GM19193 (cell line): ENCODE results near the gene MAMDC2.

ENCODE experiments used
- POLR2A ChIP-seq: IDR thresholded peaks from 4 replicates; pipeline ENCODE4 v1.6.1; 2011; ENCODE audit not compliant: insufficient read depth, insufficient read length; ENCODE audit errors: extremely low read depth

Gene MAMDC2

DNA sequence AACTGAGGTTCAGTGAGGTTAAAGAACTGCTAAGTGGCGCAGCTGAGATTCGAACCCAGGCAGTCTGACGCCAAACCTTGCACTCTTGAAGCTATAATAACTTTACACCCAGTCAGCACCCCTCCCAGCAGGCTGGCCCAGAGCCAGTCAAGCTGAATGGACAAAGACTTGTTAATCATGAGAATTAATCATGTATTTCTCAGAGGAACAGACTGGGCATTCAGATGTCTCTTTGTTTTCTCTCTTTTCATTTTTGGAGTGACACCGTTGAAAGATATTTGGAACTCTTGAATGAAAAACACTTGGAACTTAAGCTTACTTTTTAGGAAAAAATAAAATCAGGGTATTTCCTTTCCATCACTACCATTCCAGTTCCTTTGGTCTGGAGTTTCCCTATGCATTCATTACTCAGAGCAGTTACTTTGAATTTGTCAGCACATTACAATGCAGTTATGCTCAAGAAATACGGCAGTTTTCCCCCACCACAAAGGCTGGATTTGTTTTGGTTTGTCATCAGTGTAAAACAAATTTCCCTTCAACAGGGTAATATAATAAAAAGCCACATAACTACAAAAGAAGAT lies 22.6 kb upstream of the MAMDC2 start:
- TF ChIP-seq POLR2A: no peak

DNA sequence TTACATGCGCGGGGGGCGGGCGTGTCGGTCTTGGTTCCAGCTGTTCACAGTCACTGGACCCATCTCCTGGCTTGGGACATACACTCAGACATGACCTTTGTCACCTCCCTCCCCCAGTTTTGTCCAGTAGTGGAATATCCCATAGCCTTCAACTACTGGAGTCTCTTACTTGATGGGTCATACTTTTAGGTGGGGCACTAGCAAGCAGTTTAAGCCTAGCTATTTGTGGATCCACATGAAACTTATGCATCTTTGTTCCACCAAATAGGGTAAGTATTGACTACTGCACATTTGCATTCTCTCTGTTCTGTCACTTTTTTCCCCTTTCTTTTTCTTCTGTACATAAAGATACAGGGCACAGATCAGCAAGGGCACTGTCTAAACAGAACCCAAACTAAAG lies 15.4 kb upstream of the MAMDC2 start:
- no peak for TF ChIP-seq POLR2A

DNA sequence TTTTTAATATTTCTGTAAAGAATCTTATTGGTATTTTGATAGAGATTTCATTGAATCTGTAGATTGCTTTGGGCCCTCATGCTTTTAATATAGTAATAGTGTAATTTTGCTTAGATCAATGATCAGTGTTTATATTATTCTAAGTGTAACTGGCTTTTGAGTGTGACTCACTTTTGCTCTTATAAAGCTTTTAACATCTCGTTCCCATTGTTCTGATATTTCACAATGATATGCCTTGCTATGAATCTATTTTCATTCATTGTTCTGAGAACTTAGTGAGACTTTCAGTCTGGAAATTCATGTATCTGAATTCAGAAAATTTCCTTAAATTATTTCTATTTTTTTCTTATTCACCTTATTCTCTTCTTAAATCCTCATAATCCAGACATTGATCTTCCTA lies 13.5 kb upstream of the MAMDC2 start:
- no peak for TF ChIP-seq POLR2A

DNA sequence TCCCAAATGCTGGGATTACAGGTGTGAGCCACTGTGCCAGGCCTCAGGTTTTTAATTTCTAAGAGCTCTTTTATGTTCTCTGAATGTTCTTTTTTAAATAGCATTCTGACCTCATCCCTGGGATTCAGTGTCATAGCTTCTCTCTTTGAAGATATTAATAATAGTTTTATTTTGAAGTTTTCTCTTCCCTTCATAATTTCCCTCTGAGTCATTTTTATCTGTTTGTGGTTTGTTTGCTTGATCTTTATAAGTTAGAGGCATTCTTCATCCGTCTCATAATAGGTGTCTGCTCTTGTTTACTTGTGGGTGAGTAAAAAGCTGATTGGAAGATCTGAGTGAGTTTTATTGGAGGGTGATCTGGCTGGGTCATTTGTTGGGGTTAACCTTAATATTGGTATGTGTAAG lies 12.5 kb upstream of the MAMDC2 start:
- TF ChIP-seq POLR2A: no peak

DNA sequence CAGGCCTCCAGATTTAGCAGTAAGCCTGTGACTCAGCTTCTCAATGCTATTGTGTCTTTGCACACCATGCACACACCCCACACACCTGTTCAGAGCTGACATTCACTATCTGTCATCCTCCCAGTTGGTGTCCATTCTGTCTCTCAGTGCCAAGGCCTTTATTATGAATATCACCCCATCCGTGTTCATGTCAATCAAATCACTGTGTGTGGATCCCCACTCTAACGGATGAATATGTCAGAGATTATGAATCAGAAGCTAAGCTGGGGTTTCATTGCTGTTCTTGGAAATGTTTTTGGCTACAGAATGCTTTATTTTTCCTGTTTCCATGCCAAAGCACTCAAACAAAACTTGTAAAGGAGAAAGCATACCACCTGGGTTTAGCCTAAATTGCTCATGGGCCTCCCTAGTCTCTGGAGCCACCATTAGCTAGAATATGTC lies 9.4 kb upstream of the MAMDC2 start:
- no peak for TF ChIP-seq POLR2A

DNA sequence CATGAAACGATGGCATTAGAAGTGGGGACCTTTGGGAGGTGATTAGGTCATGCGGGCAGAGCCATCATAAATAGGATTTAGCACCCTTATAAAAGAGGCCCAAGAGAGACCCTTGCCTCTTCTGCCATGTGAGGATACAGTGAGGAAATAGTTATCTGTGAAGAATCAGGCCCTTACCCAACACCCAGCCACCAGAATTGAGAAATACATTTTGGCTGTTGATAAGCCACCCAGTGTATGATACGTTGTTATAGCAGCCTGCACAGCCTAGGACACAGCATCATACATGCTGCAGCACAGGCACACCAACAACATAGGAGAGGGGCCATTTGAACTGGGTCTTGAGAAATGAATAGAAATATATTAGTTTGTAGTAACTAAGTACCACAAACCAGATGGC lies 8.0 kb upstream of the MAMDC2 start:
- TF ChIP-seq POLR2A: no peak

DNA sequence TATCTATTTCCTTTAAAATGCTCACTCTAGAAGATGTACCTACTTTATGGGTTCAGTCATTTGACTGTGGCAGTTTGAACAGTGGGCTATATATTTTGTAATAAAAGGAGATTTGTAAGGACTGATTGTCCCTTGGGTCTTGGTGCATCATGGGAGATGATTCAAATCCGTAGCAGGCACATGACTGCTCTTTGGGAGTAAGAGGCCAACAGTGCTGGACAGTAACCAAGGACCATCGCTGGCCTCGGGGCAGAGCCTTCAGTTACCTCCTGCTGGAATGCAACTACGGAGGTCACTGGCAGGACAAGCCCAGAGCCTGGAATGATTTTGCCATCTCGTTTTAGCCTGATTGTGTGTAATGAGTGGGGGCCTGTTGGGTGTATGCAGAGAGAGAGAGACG lies 7.0 kb upstream of the MAMDC2 start:
- TF ChIP-seq POLR2A: no peak

DNA sequence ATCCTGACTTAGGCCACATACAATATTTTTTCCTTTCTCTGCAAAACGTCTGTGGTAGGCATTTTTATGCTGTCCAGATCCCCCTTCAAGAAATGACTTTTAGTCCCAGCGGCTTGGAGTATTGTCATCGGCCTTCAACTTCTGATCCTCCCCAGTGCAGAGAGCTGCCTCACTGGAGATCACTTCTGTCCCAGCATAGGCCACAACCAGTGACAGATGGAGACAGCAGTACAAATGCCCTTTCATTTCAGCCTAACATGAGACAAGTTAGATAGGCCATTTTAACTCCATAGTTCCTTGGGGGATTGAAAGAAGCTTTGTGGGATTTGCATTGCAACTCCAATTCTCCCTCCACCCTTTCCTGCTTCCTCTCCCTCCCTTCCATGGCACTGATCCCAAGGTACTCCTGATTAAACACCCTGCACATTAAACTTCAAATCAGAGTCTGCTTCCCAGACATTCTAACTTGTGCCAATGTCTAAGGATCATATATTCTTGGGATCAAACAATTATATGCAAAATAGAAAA lies 3.2 kb upstream of the MAMDC2 start:
- TF ChIP-seq POLR2A: no peak

DNA sequence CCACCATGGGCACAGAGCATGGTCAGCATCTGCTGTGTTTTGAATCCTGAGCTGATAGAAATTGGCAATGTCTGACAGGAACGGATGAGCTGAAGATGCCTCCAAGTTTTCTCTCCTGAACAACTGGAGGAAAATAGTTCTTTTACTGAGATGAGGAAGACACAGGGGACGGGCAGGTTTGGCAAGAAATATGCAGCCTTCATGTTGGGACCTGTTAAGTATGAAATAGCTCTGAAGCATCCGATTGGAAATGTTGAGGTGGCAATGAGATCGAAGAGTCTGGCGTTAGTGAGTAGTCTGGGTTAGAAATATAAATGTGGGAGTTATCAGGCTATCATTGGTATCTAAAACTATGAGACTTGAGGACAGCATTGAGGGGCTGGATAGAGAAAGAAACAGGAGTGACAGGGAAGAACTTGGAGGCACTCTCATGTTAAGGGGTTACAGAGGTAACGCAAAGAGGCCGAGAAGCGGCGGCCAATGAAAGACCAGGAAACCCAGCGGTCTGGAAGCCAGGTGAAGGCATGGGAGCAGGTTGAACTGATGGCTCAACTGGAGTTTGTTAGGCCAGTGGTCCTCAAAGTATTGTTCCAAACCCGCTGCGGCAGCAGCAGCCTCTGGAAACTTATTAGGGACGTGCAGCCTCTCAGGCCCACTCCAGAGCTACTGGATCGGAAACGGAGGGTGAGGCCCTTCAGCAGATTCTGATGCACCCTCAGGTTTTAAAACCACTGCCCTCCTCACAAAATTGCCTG lies 1.0 kb upstream of the MAMDC2 start:
- TF ChIP-seq POLR2A: no peak

DNA sequence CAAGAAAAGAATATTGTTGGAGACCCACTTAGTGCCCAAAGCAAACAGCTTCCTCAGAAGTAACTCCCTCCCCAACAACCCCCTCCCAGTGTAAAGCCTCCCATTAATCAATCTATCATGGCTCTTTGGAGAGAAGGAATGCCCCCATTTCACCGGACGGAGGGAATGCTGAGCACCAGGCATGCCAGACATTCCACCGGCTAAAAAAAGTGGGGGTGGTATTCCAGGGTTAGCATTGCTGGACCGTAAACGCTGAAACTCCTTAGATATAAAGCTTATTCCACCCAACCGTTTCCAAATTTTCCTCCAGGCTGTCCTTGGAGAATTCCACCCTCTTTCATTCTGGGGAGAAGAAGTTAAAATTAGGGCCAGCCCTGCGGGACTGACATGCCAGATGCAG lies 363 bp upstream of the MAMDC2 start:
- TF ChIP-seq POLR2A: no peak

DNA sequence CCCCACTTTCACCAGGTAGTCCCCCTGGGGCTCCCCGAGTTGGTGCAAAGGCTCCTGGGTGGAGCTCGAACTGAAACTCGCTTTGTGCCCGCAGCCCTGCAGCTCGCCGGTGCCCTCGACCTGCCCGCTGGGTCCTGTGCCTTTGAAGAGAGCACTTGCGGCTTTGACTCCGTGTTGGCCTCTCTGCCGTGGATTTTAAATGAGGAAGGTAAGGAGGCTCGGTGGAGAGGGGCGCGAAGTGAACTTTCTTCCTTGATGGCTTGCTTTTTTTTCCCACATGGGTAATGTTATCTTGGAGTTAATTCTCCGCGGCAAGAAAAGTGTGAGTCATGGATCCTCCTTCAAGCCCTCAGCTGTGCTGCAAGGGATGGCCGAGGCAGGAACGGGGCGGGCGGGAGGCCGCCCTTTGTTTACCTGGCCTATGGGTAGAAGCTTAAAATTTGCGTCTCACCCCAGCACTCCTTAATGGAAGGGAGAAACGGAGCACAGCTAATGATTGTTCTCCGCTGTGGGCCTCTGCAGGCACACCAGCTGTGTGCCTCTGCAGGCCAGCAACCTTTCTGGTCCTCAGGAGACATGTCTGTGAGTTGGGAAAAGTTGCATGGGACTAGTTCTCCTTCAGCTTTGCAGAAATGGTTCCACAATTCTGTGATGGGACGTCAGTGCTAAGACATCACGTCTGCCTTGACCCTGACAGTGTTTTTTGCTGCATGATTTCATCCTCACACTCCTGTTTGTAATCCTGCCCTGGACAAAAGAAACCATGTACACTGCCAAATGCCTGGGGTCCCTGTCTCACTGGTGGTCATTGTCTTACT lies 1.1 kb downstream of the MAMDC2 start:
- no peak for TF ChIP-seq POLR2A

DNA sequence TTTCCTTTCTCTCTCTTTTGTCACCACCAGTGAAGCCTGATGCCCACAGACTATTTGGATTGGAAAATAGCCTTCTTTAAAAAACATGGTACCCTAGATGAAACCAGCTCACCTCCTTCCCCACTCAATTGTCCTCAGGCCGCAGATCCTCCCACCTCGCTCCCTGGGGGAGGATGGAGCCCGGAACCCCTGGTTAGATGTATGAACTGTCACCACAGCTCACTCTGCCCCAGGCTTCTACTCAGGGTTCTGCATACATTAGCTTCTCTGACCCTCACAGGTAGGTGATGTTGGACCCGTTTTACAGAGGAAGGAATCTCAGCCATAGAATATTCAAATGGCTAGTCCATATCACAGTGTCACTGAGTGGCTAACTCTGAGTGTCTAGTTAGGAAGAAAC lies 1.8 kb downstream of the MAMDC2 start:
- TF ChIP-seq POLR2A: no peak

DNA sequence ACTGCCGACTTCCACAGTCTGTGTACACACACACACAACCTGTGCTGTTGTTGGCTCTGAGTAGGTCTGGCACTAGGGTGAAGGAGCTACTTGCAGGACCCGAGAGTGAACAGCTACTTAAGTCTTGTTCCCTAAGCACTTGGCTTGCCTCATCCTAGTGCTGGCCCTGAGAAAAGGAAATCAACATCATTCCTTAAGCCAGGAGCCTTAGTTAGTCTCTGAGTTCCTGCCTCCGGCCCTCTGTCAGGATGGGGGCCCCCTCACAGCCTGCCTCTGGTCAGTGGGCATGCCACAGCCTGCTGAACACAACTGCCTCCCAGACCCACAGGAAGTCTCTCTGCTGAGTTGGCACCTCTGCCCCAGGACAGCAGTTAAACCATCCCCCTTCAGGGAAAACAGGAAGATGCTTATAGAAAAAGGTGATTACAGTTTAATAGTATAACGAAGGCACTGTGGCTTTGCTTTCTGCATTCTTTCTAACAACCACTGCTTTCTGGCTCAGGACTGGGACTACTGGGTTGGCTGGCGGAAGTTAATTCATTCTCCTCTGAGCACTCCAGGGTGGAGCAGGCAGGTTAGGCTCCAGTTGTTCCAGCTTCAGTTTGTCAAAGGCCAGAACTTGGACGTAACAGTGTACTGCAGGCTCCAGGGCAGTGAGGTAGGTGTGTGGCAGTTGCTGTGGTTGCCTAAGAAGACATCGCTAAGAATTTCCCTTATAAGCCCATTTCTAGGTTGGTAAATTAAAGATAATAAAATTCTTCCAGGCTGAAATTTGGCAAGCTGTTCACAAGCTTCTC lies 2.8 kb downstream of the MAMDC2 start:
- no peak for TF ChIP-seq POLR2A

DNA sequence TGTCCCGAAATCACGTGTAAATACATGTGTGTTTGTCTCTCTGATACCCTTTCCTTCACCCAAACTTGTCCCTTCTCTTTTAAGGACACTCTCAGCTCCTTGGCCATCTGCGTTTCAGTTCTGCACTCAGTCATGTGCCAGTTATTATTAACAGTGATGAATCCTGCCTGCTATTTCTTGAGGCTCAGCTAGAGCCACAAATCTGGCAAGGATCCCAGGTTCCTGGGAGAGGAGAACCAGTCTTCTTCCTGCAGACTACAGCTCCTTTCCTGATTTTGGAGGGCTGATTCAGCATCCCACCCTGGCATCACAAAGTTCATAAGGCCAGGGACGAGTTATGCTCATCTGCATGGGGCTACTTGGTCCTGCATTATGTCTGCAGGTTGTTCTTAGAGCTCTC lies 5.6 kb downstream of the MAMDC2 start:
- TF ChIP-seq POLR2A: no peak
